Measurements from ENCODE around the gene TYRP1.
"Not testable (repeated sequence)": the region's sequence is repeated elsewhere in the genome, so short reads cannot be mapped to it uniquely, and the experiment has no call there.

The TYRP1 gene

DNA sequence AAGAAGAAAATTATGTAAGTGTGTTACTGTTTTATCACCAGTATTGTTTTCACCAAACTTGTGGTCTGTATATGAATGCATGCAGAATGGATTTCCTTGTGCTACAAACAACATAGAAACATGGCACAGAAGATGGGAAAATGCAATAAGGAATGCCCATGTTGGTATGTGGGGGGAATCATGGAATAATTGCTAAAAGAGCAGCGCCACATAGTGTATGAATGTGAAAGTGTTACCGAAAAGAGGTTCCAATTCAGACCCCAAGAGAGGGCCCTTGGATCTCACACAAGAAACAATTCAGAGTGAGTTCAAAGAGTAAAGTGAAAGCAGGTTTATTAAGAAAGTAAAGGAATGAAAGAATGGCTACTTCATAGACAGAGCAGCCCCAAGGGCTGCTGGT is 26.4 kb upstream of the TYRP1 start:
- Histone ChIP-seq H3K36me3 (ENCODE audit: control insufficient read depth in 1 of 2, insufficient read depth in 2 of 2, low read length in 2 of 2) (no peaks in the 10 kb centered on the region), H3K9me3 (ENCODE audit: control insufficient read depth in 1 of 2, low read length in 2 of 2) (no peaks in the 10 kb centered on the region), H3K4me3 (ENCODE audit: low read depth in 1 of 2, low read length in 2 of 2) (no peak overlapping the region), H3K27me3 (ENCODE audit: control insufficient read depth in 1 of 2, insufficient read depth in 2 of 2, low read length in 2 of 2) (no peaks in the 10 kb centered on the region), H3K9ac (ENCODE audit: low read depth in 1 of 2, low read length in 2 of 2) (no peak overlapping the region), H3K27ac (ENCODE audit: low read depth, low read length) (no peak overlapping the region), H3K4me1 (ENCODE audit: control insufficient read depth in 1 of 2, insufficient read depth in 2 of 2, low read length in 2 of 2) (no peaks in the 10 kb centered on the region)

DNA sequence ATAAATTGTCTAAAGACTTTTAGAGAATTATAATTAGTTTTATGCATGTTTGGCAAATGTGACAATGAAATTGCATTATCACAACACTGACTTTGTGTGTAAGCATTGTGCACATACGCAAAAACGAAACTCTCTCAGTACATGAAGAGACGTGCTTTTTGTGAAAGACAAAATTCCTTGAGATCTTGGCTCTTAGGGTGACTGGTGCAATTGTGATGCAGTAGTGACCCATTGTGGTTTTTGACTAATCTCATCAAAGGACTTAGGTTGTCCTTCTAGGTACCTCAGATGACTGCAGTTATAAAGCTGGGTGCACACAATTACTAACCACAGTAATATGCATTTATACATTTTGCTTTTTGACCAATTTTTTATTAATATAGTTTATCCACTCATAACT is 25.3 kb upstream of the TYRP1 start:
- H3K27ac ChIP-seq (ENCODE audit: low read depth, low read length), result no peak overlapping the region
- H3K9me3 ChIP-seq (ENCODE audit: control insufficient read depth in 1 of 2, low read length in 2 of 2), result no peaks in the 10 kb centered on the region

GRCh38 chr9:12670006-12670405 is 23.2 kb upstream of the TYRP1 start:
- Histone ChIP-seq H3K27ac (ENCODE audit: low read depth, low read length) (no peak overlapping the region), H3K36me3 (ENCODE audit: control insufficient read depth in 1 of 2, insufficient read depth in 2 of 2, low read length in 2 of 2) (no peaks in the 10 kb centered on the region), H3K9me3 (ENCODE audit: control insufficient read depth in 1 of 2, low read length in 2 of 2) (no peaks in the 10 kb centered on the region), H3K9ac (ENCODE audit: low read depth in 1 of 2, low read length in 2 of 2) (no peak overlapping the region), H3K4me1 (ENCODE audit: control insufficient read depth in 1 of 2, insufficient read depth in 2 of 2, low read length in 2 of 2) (no peaks in the 10 kb centered on the region), H3K4me3 (ENCODE audit: low read depth in 1 of 2, low read length in 2 of 2) (no peak overlapping the region), H3K27me3 (ENCODE audit: control insufficient read depth in 1 of 2, insufficient read depth in 2 of 2, low read length in 2 of 2) (no peaks in the 10 kb centered on the region)

More for the DNA sequence above, 25.3 kb upstream of the TYRP1 start:
- Histone ChIP-seq H3K36me3 (ENCODE audit: control insufficient read depth in 1 of 2, insufficient read depth in 2 of 2, low read length in 2 of 2) (no peaks in the 10 kb centered on the region), H3K4me1 (ENCODE audit: control insufficient read depth in 1 of 2, insufficient read depth in 2 of 2, low read length in 2 of 2) (no peaks in the 10 kb centered on the region), H3K4me3 (ENCODE audit: low read depth in 1 of 2, low read length in 2 of 2) (no peak overlapping the region), H3K9ac (ENCODE audit: low read depth in 1 of 2, low read length in 2 of 2) (no peak overlapping the region), H3K27me3 (ENCODE audit: control insufficient read depth in 1 of 2, insufficient read depth in 2 of 2, low read length in 2 of 2) (no peaks in the 10 kb centered on the region)

DNA sequence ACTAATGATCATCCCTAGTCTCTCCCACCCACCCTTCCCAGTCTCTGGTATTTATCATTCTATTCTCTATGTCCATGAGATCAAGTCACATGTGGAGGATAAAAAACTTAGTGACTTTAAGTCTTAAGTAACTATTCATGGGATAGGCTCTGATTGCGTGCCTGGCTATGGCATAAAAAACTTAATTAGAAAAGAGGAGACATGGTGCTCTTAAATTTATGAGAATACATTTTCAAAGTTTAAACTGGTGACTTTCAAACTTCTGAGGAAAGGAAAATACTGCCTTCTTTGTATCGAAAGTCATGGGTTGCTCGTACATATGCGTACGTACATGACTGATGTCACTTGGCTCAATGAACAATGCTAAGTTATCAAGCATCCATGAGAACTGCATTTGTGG is 18.2 kb upstream of the TYRP1 start:
- Histone ChIP-seq H3K27ac (ENCODE audit: low read depth, low read length) (no peak overlapping the region), H3K4me1 (ENCODE audit: control insufficient read depth in 1 of 2, insufficient read depth in 2 of 2, low read length in 2 of 2) (no peaks in the 10 kb centered on the region), H3K9me3 (ENCODE audit: control insufficient read depth in 1 of 2, low read length in 2 of 2) (no peaks in the 10 kb centered on the region), H3K4me3 (ENCODE audit: low read depth in 1 of 2, low read length in 2 of 2) (no peak overlapping the region), H3K9ac (ENCODE audit: low read depth in 1 of 2, low read length in 2 of 2) (no peak overlapping the region), H3K27me3 (ENCODE audit: control insufficient read depth in 1 of 2, insufficient read depth in 2 of 2, low read length in 2 of 2) (no peaks in the 10 kb centered on the region), H3K36me3 (ENCODE audit: control insufficient read depth in 1 of 2, insufficient read depth in 2 of 2, low read length in 2 of 2) (no peaks in the 10 kb centered on the region)

GRCh38 chr9:12677462-12678126 is 15.6 kb upstream of the TYRP1 start:
- H3K27me3 ChIP-seq (ENCODE audit: control insufficient read depth in 1 of 2, insufficient read depth in 2 of 2, low read length in 2 of 2); H3K36me3 ChIP-seq (ENCODE audit: control insufficient read depth in 1 of 2, insufficient read depth in 2 of 2, low read length in 2 of 2); H3K4me1 ChIP-seq (ENCODE audit: control insufficient read depth in 1 of 2, insufficient read depth in 2 of 2, low read length in 2 of 2); H3K4me3 ChIP-seq (ENCODE audit: low read depth in 1 of 2, low read length in 2 of 2); H3K27ac ChIP-seq (ENCODE audit: low read depth, low read length); H3K9me3 ChIP-seq (ENCODE audit: control insufficient read depth in 1 of 2, low read length in 2 of 2); H3K9ac ChIP-seq (ENCODE audit: low read depth in 1 of 2, low read length in 2 of 2): not testable (repeated sequence)

GRCh38 chr9:12680341-12680740 is 12.8 kb upstream of the TYRP1 start:
- Histone ChIP-seq H3K27me3 (ENCODE audit: control insufficient read depth in 1 of 2, insufficient read depth in 2 of 2, low read length in 2 of 2) (no peaks in the 10 kb centered on the region), H3K9ac (ENCODE audit: low read depth in 1 of 2, low read length in 2 of 2) (no peak overlapping the region), H3K27ac (ENCODE audit: low read depth, low read length) (no peak overlapping the region), H3K4me3 (ENCODE audit: low read depth in 1 of 2, low read length in 2 of 2) (no peak overlapping the region), H3K4me1 (ENCODE audit: control insufficient read depth in 1 of 2, insufficient read depth in 2 of 2, low read length in 2 of 2) (no peaks in the 10 kb centered on the region), H3K9me3 (ENCODE audit: control insufficient read depth in 1 of 2, low read length in 2 of 2) (no peaks in the 10 kb centered on the region), H3K36me3 (ENCODE audit: control insufficient read depth in 1 of 2, insufficient read depth in 2 of 2, low read length in 2 of 2) (no peaks in the 10 kb centered on the region)

DNA sequence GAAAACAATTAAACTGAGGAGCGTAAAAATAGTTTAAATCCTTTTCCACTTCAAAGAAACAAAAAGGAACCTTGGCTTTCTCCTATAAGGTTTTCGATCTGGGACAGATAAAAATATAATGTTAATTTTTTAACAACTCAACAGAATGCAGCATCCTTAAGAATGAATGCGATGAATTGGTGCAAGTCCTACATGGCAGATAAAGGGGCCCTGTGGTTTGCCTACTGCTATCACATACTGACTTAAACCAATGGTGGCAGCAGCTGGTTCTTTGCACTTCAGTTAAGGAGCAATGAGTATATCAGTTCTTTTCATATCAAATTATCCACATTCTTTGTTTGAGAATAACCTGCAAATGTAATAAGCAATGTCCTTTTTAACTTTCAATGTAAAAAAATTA is 12.4 kb upstream of the TYRP1 start:
- H3K9me3 ChIP-seq (ENCODE audit: control insufficient read depth in 1 of 2, low read length in 2 of 2), result no peaks in the 10 kb centered on the region
- no peaks in the 10 kb centered on the region for H3K36me3 ChIP-seq (ENCODE audit: control insufficient read depth in 1 of 2, insufficient read depth in 2 of 2, low read length in 2 of 2)
- no peak overlapping the region for H3K9ac ChIP-seq (ENCODE audit: low read depth in 1 of 2, low read length in 2 of 2)
- H3K27ac ChIP-seq (ENCODE audit: low read depth, low read length), result no peak overlapping the region
- no peaks in the 10 kb centered on the region for H3K4me1 ChIP-seq (ENCODE audit: control insufficient read depth in 1 of 2, insufficient read depth in 2 of 2, low read length in 2 of 2)
- H3K4me3 ChIP-seq (ENCODE audit: low read depth in 1 of 2, low read length in 2 of 2), result no peak overlapping the region
- no peaks in the 10 kb centered on the region for H3K27me3 ChIP-seq (ENCODE audit: control insufficient read depth in 1 of 2, insufficient read depth in 2 of 2, low read length in 2 of 2)

GRCh38 chr9:12681620-12682019 is 11.6 kb upstream of the TYRP1 start:
- no peak overlapping the region for H3K27ac ChIP-seq (ENCODE audit: low read depth, low read length)
- H3K36me3 ChIP-seq (ENCODE audit: control insufficient read depth in 1 of 2, insufficient read depth in 2 of 2, low read length in 2 of 2), result no peaks in the 10 kb centered on the region
- no peaks in the 10 kb centered on the region for H3K4me1 ChIP-seq (ENCODE audit: control insufficient read depth in 1 of 2, insufficient read depth in 2 of 2, low read length in 2 of 2)
- H3K9me3 ChIP-seq (ENCODE audit: control insufficient read depth in 1 of 2, low read length in 2 of 2), result no peaks in the 10 kb centered on the region
- no peaks in the 10 kb centered on the region for H3K27me3 ChIP-seq (ENCODE audit: control insufficient read depth in 1 of 2, insufficient read depth in 2 of 2, low read length in 2 of 2)
- no peak overlapping the region for H3K4me3 ChIP-seq (ENCODE audit: low read depth in 1 of 2, low read length in 2 of 2)
- no peak overlapping the region for H3K9ac ChIP-seq (ENCODE audit: low read depth in 1 of 2, low read length in 2 of 2)

DNA sequence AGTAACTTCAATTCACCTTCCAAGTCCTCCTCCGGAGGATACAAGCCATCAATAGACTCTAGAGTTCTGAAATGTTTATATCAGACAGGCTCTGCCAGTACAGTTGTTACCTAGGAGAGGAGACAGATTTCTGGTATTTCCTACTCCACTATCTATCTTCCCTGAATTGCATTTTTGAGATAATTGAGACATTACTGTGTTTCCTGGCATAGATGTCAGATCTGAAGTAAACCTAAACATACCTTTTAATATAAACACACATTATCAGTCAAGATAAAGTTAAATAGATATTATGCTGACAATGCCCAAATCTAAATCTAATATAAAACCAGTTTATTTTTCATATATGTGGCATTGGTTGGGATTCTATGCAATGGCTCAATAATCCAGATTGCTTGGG is 8.2 kb upstream of the TYRP1 start:
- no peak overlapping the region for H3K9ac ChIP-seq (ENCODE audit: low read depth in 1 of 2, low read length in 2 of 2)
- no peaks in the 10 kb centered on the region for H3K9me3 ChIP-seq (ENCODE audit: control insufficient read depth in 1 of 2, low read length in 2 of 2)
- H3K27ac ChIP-seq (ENCODE audit: low read depth, low read length), result no peak overlapping the region
- H3K4me1 ChIP-seq (ENCODE audit: control insufficient read depth in 1 of 2, insufficient read depth in 2 of 2, low read length in 2 of 2), result no peaks in the 10 kb centered on the region
- no peaks in the 10 kb centered on the region for H3K27me3 ChIP-seq (ENCODE audit: control insufficient read depth in 1 of 2, insufficient read depth in 2 of 2, low read length in 2 of 2)
- no peak overlapping the region for H3K4me3 ChIP-seq (ENCODE audit: low read depth in 1 of 2, low read length in 2 of 2)
- no peaks in the 10 kb centered on the region for H3K36me3 ChIP-seq (ENCODE audit: control insufficient read depth in 1 of 2, insufficient read depth in 2 of 2, low read length in 2 of 2)

DNA sequence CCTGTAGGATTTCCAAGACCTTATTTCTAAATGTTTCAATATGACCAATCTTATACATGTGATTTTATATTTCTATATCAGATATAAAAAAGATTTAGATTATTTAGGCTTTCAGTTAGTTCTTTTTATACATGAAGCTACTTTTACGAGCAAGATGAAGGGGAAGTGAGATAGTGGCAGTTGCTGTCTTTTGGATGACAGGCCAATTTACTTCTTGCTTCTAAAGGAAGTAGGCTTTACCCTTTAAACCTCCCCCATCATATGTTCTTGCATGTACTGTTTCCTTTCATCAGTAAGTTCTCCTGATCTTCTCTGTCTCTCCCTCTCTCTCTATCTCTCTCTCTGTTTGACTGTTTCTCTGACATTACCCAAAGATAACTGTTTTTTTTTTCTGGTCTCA is 4.0 kb upstream of the TYRP1 start:
- no peaks in the 10 kb centered on the region for H3K9me3 ChIP-seq (ENCODE audit: control insufficient read depth in 1 of 2, low read length in 2 of 2)
- H3K4me1 ChIP-seq (ENCODE audit: control insufficient read depth in 1 of 2, insufficient read depth in 2 of 2, low read length in 2 of 2), result no peaks in the 10 kb centered on the region
- no peak overlapping the region for H3K27ac ChIP-seq (ENCODE audit: low read depth, low read length)
- H3K4me3 ChIP-seq (ENCODE audit: low read depth in 1 of 2, low read length in 2 of 2), result no peak overlapping the region
- H3K27me3 ChIP-seq (ENCODE audit: control insufficient read depth in 1 of 2, insufficient read depth in 2 of 2, low read length in 2 of 2), result no peaks in the 10 kb centered on the region
- no peaks in the 10 kb centered on the region for H3K36me3 ChIP-seq (ENCODE audit: control insufficient read depth in 1 of 2, insufficient read depth in 2 of 2, low read length in 2 of 2)
- no peak overlapping the region for H3K9ac ChIP-seq (ENCODE audit: low read depth in 1 of 2, low read length in 2 of 2)

DNA sequence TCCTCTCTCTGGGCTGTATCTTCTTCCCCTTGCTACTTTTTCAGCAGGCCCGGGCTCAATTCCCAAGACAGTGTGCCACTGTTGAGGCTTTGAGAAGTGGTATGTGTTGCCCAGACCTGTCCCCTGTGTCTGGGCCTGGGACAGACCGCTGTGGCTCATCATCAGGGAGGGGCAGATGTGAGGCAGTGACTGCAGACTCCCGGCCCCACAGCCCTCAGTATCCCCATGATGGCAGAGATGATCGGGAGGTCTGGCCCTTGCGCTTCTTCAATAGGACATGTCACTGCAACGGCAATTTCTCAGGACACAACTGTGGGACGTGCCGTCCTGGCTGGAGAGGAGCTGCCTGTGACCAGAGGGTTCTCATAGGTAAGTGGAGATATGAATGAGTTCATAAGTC is 828 bp downstream of the TYRP1 start:
- no peak overlapping the region for H3K27ac ChIP-seq (ENCODE audit: low read depth, low read length)
- H3K9ac ChIP-seq (ENCODE audit: low read depth in 1 of 2, low read length in 2 of 2), result no peak overlapping the region
- H3K27me3 ChIP-seq (ENCODE audit: control insufficient read depth in 1 of 2, insufficient read depth in 2 of 2, low read length in 2 of 2), result no peaks in the 10 kb centered on the region
- H3K9me3 ChIP-seq (ENCODE audit: control insufficient read depth in 1 of 2, low read length in 2 of 2), result no peaks in the 10 kb centered on the region
- H3K36me3 ChIP-seq (ENCODE audit: control insufficient read depth in 1 of 2, insufficient read depth in 2 of 2, low read length in 2 of 2), result no peaks in the 10 kb centered on the region
- H3K4me1 ChIP-seq (ENCODE audit: control insufficient read depth in 1 of 2, insufficient read depth in 2 of 2, low read length in 2 of 2), result no peaks in the 10 kb centered on the region
- no peak overlapping the region for H3K4me3 ChIP-seq (ENCODE audit: low read depth in 1 of 2, low read length in 2 of 2)
